B cell (primary cell): ENCODE results near the gene TRPM1.

ENCODE experiments used
- EZH2 ChIP-seq: IDR thresholded peaks from 2 replicates; pipeline ENCODE4 v1.6.1; 2012; ENCODE audit warnings: borderline replicate concordance, low read depth, mild to moderate bottlenecking, moderate library complexity, low read length; ENCODE audit not compliant: insufficient read depth, poor library complexity, severe bottlenecking
- TF ChIP-seq, protein P1 (sequence below): fragments of 200-600 bp; IDR thresholded peaks from one replicate; pipeline ENCODE4 v1.8.0; 2022; ENCODE audit warnings: antibody characterized with exemption, mild to moderate bottlenecking

DNA sequence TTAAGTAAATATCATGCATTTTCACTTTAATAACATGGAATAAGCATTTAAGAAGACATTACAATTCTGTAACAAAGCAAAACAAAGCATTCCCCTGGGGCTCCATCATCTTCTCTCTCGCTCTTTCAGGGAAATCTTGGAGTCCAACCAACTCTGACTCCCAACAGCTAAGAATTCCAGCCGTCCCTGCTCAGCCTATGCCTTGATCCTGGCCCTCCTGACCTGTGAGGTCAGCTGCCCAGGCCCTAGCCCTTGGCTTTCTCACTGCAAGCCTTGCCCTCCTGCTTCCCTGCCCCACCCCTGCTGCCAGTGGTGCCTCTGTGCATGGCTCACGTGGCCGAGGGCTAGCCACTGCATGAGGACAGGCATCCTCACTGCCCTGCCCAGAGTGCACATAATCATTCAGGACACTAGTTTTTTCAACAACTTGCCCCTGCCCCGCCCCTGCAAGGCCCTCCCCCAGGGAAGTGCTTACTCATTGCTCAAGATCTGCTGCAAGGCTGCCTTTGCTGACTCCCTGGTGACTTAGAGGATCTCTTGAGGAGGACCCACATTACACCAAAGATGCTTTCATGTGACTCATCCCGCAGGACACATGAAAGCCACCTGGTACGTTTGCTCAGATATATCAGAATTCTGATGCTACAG is 147.7 kb downstream of the TRPM1 start:
- TF ChIP-seq, protein P1, sequence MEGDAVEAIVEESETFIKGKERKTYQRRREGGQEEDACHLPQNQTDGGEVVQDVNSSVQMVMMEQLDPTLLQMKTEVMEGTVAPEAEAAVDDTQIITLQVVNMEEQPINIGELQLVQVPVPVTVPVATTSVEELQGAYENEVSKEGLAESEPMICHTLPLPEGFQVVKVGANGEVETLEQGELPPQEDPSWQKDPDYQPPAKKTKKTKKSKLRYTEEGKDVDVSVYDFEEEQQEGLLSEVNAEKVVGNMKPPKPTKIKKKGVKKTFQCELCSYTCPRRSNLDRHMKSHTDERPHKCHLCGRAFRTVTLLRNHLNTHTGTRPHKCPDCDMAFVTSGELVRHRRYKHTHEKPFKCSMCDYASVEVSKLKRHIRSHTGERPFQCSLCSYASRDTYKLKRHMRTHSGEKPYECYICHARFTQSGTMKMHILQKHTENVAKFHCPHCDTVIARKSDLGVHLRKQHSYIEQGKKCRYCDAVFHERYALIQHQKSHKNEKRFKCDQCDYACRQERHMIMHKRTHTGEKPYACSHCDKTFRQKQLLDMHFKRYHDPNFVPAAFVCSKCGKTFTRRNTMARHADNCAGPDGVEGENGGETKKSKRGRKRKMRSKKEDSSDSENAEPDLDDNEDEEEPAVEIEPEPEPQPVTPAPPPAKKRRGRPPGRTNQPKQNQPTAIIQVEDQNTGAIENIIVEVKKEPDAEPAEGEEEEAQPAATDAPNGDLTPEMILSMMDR = no peak
- TF ChIP-seq EZH2 = no peak
